ENCODE measurements around the gene PANX2.

DNA sequence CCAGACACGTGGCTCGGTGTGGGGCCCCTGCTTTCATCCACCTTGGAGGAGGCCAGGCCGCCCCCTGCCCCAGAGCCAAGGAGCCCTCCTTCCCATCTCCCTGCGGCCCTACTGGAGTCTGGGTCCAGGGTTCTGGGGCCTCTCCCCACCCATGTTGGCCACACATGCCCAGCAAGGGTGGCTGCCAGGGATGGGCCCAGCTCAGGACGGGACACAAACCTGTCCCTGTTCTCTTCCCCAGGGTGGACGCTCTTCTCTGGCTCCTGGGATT lies 4.6 kb downstream of the PANX2 start:
- TF ChIP-seq, protein P1, sequence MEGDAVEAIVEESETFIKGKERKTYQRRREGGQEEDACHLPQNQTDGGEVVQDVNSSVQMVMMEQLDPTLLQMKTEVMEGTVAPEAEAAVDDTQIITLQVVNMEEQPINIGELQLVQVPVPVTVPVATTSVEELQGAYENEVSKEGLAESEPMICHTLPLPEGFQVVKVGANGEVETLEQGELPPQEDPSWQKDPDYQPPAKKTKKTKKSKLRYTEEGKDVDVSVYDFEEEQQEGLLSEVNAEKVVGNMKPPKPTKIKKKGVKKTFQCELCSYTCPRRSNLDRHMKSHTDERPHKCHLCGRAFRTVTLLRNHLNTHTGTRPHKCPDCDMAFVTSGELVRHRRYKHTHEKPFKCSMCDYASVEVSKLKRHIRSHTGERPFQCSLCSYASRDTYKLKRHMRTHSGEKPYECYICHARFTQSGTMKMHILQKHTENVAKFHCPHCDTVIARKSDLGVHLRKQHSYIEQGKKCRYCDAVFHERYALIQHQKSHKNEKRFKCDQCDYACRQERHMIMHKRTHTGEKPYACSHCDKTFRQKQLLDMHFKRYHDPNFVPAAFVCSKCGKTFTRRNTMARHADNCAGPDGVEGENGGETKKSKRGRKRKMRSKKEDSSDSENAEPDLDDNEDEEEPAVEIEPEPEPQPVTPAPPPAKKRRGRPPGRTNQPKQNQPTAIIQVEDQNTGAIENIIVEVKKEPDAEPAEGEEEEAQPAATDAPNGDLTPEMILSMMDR (conservative IDR thresholded peaks at IDR 0.05): no peak
- no peak for TF ChIP-seq ZFX (IDR thresholded peaks at IDR 0.05)

Data from C4-2B (cell line).